HG03521 (cell line): ENCODE results near the gene PHLPP2.

Source experiments
- ATAC-seq: cut with Tn5 transposase; IDR thresholded peaks from one replicate; pipeline ENCODE4 v1.9.1; 2021; ENCODE audit warnings: mild to moderate bottlenecking, moderate library complexity; ENCODE audit not compliant: unreplicated experiment

The PHLPP2 gene

GRCh38 chr16:71724320-71724751 lies at the start of gene PHLPP2:
Gene PHLPP2, minus strand, starts transcription at chr16:71724701. Its CDS starts 9,906 bp downstream, at chr16:71714795.
- no peak for ATAC-seq

GRCh38 chr16:71771571-71771970 lies 47.1 kb upstream of the PHLPP2 start:
- ATAC-seq: no peak

GRCh38 chr16:71769222-71769621 lies 44.7 kb upstream of the PHLPP2 start:
- no peak for ATAC-seq

GRCh38 chr16:71767060-71767900 lies 42.8 kb upstream of the PHLPP2 start:
- ATAC-seq: no peak

GRCh38 chr16:71762186-71762585 lies 37.7 kb upstream of the PHLPP2 start:
- ATAC-seq: no peak

- ATAC-seq: no peak
Measured at GRCh38 chr16:71761097-71761496, 36.6 kb upstream of the PHLPP2 start.

- no peak for ATAC-seq
Measured at GRCh38 chr16:71758293-71758760, 33.8 kb upstream of the PHLPP2 start.

GRCh38 chr16:71754652-71755051 lies 30.2 kb upstream of the PHLPP2 start:
- ATAC-seq: no peak

GRCh38 chr16:71754108-71754507 lies 29.6 kb upstream of the PHLPP2 start:
- no peak for ATAC-seq

- no peak for ATAC-seq
Measured at GRCh38 chr16:71748226-71748625, 23.7 kb upstream of the PHLPP2 start.

GRCh38 chr16:71746442-71747046 lies 22.0 kb upstream of the PHLPP2 start:
- no peak for ATAC-seq

- ATAC-seq: no peak
Measured at GRCh38 chr16:71738855-71739254, 14.4 kb upstream of the PHLPP2 start.

- no peak for ATAC-seq
Measured at GRCh38 chr16:71737501-71737900, 13.0 kb upstream of the PHLPP2 start.

GRCh38 chr16:71734511-71734910 lies 10.0 kb upstream of the PHLPP2 start:
- no peak for ATAC-seq

- no peak for ATAC-seq
Measured at GRCh38 chr16:71732587-71732986, 8.1 kb upstream of the PHLPP2 start.

- ATAC-seq: no peak
Measured at GRCh38 chr16:71727551-71728324, 3.2 kb upstream of the PHLPP2 start.

GRCh38 chr16:71726476-71727315 lies 2.2 kb upstream of the PHLPP2 start:
- ATAC-seq: no peak

GRCh38 chr16:71723537-71724319 lies 773 bp downstream of the PHLPP2 start:
- ATAC-seq: peak; percentile 80

- peak; percentile 35 for ATAC-seq
Measured at GRCh38 chr16:71722801-71723536, 1.5 kb downstream of the PHLPP2 start.
